NCI-H2081 (cell line): ENCODE measurements around the gene CDX2.

Experiments
- DNase-seq, 2 experiments: peaks; one replicate each; lab custom pipeline; 2025; lab: John Stamatoyannopoulos, UW

Gene CDX2

DNA sequence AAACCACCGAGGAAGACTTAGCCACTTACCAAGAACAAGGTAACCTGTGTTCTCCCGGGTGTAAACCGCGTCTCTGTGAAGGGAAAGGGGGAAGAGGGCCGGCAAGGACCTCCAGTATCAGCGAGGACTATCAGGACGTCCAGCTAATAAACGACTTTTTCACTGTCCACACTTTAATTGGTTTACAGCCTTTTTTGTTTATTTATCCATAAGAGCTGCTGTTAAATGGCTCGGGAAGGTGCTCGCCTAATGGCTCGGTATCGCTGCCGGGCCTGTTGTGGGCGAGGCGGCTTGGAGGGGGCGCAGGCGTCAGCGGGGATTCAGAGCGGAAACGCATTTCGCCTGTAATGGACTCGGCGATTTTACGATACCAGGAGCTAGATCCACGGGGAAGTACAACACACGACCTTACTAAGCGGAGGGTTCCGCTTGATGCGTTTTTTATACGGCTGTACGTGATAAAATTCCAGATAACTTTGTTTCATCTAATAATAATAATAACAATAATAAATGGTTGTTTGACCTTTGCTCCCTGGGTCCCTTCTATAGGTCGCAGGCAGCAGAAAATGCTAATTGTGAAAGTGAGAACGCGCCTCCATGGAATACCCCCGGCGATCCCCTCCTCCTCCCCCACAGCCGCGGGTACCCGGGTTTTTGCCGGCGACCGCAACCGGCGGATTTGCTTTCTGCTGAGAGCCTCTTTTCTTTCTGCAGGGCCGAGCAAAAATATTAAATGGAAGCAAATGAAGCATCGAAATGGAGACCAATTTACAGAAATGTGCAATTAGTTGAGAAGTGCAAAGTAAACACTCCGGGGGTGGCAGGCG is 51.8 kb downstream of the CDX2 start:
- DNase-seq, result no peak

DNA sequence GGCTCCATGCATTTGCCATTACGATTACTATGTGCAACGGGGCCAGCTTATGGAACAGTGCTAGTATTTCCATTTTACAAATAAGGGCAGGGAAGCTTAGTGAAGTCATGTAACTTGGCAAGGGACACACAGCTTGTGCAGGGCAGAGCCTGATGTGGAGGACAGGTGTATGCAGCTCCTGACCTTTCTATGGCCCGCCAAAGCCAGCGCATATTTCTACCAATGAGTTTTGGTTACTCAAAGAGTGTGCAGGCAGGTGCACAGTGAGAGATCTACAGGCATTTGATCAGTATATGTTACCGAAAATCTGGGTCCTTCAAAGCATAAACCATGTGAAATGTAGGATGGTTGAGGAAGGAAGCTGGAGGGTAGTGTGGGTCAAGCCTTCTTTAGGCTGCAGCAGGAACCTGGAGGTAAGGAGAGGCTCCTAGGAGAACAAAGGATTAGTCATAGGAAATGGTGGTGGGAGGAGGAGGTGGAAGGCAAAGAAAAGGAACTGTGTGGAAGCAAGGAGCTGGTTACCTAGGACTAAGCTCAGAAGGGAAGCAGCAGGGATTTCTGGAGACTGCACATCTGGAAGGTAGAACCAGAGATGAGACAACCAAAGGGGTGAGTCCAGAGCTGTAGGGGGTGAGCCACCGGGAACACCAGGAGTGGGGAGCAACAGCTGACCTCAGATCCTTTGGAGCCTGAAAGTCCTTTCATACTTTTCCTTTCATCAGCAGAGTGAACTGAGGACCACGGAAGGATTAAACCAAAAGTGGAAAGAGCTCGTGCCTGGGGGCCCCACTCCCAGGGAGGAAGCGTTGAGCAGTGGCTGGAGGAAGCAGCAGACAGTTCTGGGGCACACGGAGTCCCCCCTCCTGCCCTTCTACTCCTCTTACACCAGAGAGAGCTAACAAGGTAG is 53.6 kb downstream of the CDX2 start:
- no peak for DNase-seq

DNA sequence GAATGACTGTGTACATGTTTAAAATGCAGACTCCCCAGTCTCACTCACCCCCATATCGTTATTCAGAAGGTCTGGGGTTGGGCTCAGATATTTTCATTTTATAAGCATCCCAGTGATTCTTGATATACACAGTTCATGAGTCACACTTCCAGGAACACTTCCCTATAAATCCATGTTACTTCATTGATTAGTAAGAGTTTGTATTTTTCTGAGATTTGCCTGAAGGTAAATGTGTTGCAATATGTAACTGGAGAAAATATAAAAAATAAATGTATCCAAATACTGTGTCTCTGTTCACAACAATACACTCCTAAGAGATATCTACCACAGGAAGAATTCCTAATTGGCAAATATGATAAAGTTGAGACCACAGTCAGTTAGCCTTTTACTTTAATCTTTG is 56.0 kb downstream of the CDX2 start:
- no peak for DNase-seq

DNA sequence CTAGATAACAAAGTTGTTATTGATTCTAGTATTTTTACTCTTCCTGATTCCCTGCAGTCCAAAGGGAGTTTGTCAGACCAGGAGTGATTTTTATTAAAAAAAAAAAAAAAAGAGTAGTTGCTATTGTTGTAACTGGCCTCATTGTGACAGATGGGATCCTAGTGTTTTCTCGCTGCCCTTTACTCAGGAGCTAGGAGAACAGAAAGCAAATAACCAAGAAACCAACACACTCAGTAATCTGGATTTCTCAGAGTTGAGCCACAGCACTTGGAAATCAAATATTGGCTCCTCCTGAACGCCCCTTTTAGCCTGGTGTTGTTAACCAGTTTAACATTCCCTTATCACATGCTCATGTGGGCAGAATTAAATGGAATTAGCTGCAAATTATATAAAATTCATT is 57.6 kb downstream of the CDX2 start:
- DNase-seq, result no peak
